OCI-LY3 (cell line): ENCODE measurements around the gene RAB6C.
"Not testable (repeated sequence)": the region's sequence is repeated elsewhere in the genome, so short reads cannot be mapped to it uniquely, and the experiment has no call there.

Experiments used
- CTCF ChIP-seq: fragments of 200-600, 300-600 bp; sonication (generic); IDR thresholded peaks from 2 replicates; pipeline ENCODE4 v1.5.1; 2014; ENCODE audit warnings: antibody characterized with exemption, low read length, low read depth
- EZH2phosphoT487 ChIP-seq: fragments of 200-600 bp; shearing (Covaris generic); IDR thresholded peaks from 2 replicates; pipeline ENCODE4 v1.6.1; 2018; ENCODE audit warnings: antibody characterized with exemption, mixed run types, low read depth

GRCh38 chr2:130020069-130020468 lies 40.6 kb downstream of the RAB6C start:
- not testable (repeated sequence) for TF ChIP-seq CTCF, EZH2phosphoT487
